GM10266 (cell line): ENCODE data around the gene CIAO1.
"Not testable (repeated sequence)": the region's sequence is repeated elsewhere in the genome, so short reads cannot be mapped to it uniquely, and the experiment has no call there.

Experiments
- DNase-seq: peaks from one replicate; pipeline ENCODE4 v3.0.0; 2012; ENCODE audit errors: extremely low spot score
- CTCF ChIP-seq: IDR thresholded peaks from 2 replicates; pipeline ENCODE4 v1.5.1; 2012; ENCODE audit warnings: mild to moderate bottlenecking, low read depth; ENCODE audit not compliant: control insufficient read depth, insufficient read depth; ENCODE audit errors: missing control alignments

The CIAO1 gene

GRCh38 chr2:96251721-96252292 lies 14.2 kb upstream of the CIAO1 start:
- no peak for TF ChIP-seq CTCF
- DNase-seq: no peak

GRCh38 chr2:96252526-96252925 lies 13.5 kb upstream of the CIAO1 start:
- DNase-seq: no peak
- no peak for TF ChIP-seq CTCF

GRCh38 chr2:96253006-96253405 lies 13.0 kb upstream of the CIAO1 start:
- no peak for TF ChIP-seq CTCF
- DNase-seq: no peak

GRCh38 chr2:96254571-96254970 lies 11.5 kb upstream of the CIAO1 start:
- TF ChIP-seq CTCF: no peak
- no peak for DNase-seq

- no peak for TF ChIP-seq CTCF
- no peak for DNase-seq
These were observed 9.4 kb upstream of the CIAO1 start for GRCh38 chr2:96256611-96257113.

GRCh38 chr2:96257744-96258143 lies 8.3 kb upstream of the CIAO1 start:
- not testable (repeated sequence) for DNase-seq

GRCh38 chr2:96258166-96259022 lies 7.6 kb upstream of the CIAO1 start:
- no peak for DNase-seq
- no peak for TF ChIP-seq CTCF
